Kidney (tissue), 14 donors: ENCODE measurements around the gene NR3C2. TPM values are rescaled to one million over a fixed set of nuclear protein-coding genes. Genes with fewer than 3 reads are reported as not detected.

Source experiments
- DNase-seq, 5 donors: peaks; one replicate each; pipeline ENCODE4 v3.0.0-alpha.2; 2013 to 2020
- FAIRE-seq: peaks from 2 replicates; lab custom pipeline; 2012; peaks lifted over from hg19 to GRCh38; lab: Jason Lieb, UNC
- H3K27ac ChIP-seq, 2 donors: one replicate each; pipeline ENCODE4 v1.7.0; 2013; ENCODE audit warnings: low read depth in 2 of 2, low read length in 2 of 2, inconsistent platforms in 1 of 2
- H3K27me3 ChIP-seq: one replicate; pipeline ENCODE4 v1.7.1; 2013; ENCODE audit warnings: low read length, inconsistent platforms; ENCODE audit not compliant: control insufficient read depth, insufficient read depth
- H3K36me3 ChIP-seq, 3 donors: one replicate each; pipeline versions ENCODE4 v1.7.0 to v1.7.1; 2013; ENCODE audit warnings: low read length in 3 of 3, control low read depth in 1 of 3, inconsistent platforms in 1 of 3; ENCODE audit not compliant: insufficient read depth in 3 of 3, control insufficient read depth in 2 of 3
- H3K4me1 ChIP-seq, 3 donors: one replicate each; pipeline versions ENCODE4 v1.7.0 to v1.7.1; 2013; ENCODE audit warnings: low read length in 3 of 3, inconsistent platforms in 1 of 3, low read depth in 1 of 3; ENCODE audit not compliant: control insufficient read depth in 2 of 3, insufficient read depth in 2 of 3
- H3K4me3 ChIP-seq, 3 donors: one replicate each; pipeline versions ENCODE4 v1.7.0 to v1.8.1; 2013; ENCODE audit warnings: low read length in 3 of 3, control low read depth in 1 of 3, inconsistent platforms in 1 of 3
- H3K9ac ChIP-seq, 3 donors: one replicate each; pipeline versions ENCODE4 v1.7.0 to v1.7.1; 2013; ENCODE audit warnings: low read length in 3 of 3, control low read depth in 1 of 3, inconsistent platforms in 1 of 3
- H3K9me3 ChIP-seq, 3 donors: one replicate each; pipeline versions ENCODE4 v1.7.0 to v1.7.1; 2013; ENCODE audit warnings: low read length in 3 of 3, control low read depth in 1 of 3, inconsistent platforms in 1 of 3; ENCODE audit not compliant: control insufficient read depth in 2 of 3, insufficient read depth in 1 of 3
- CTCF ChIP-seq: IDR thresholded peaks from 3 replicates; pipeline ENCODE4 v1.5.1; 2012; ENCODE audit warnings: mild to moderate bottlenecking, moderate library complexity, borderline replicate concordance; ENCODE audit not compliant: insufficient read depth; ENCODE audit errors: extremely low read depth
- intact Hi-C: fragments of 100-400 bp; cut with DNase I; formaldehyde crosslinking; loops from one replicate; pipeline ENCODE4 v1.11.1; 2022
- polyA plus RNA-seq: library from polyadenylated mRNA; stranded (reverse); fragments of 350-450 nt; fragmentation: Illumina TruSeq; extraction: RNeasy Lipid Tissue Mini Kit (QIAGEN cat#74804); gene quantifications from one replicate; pipeline ENCODE4 v1.2.3, GENCODE V29; 2014; ENCODE audit warnings: low read depth, low replicate concordance; ENCODE audit not compliant: insufficient read depth
- total RNA-seq: library from RNA; stranded (reverse); fragmentation: NEBNext Ultra II Directional; extraction: Animal tissue kit (Norgen Biotek cat#: 25700); gene quantifications from one replicate; pipeline ENCODE4 v1.2.1, GENCODE V29; 2021
- donor health status: control.
- donor health status: control.
- donor health status: control.
- donor health status: control.
- donor health status: control.
- donor health status: DM: yes; HTN: yes; CAD: no.
- donor health status: Normal renal cell carcinoma (clear cell type).

NR3C2 gene
- total and polyA plus RNA-seq, 2 donors from 2014 or later: 8.7 to 43.4 TPM

GRCh38 chr4:148390311-148390710 is 51.9 kb downstream of the NR3C2 start:
- Histone ChIP-seq H3K9me3 (no peaks in the 10 kb centered on the region), H3K27ac (no peak overlapping the region), H3K36me3 (no peaks in the 10 kb centered on the region), H3K4me1 (no peaks in the 10 kb centered on the region), H3K27me3 (no peaks in the 10 kb centered on the region), H3K4me3 (no peak overlapping the region), H3K9ac (no peak overlapping the region)
- intact Hi-C loops: no loop called here
- FAIRE-seq: no peak
- DNase-seq: no peak
- no peak for TF ChIP-seq CTCF

- H3K27me3 ChIP-seq: no peaks in the 10 kb centered on the region
- no peak overlapping the region for H3K9ac ChIP-seq
- no peak for TF ChIP-seq CTCF
- DNase-seq (no peak), FAIRE-seq (no peak)
- H3K4me3 ChIP-seq: no peak overlapping the region
- no peaks in the 10 kb centered on the region for H3K9me3 ChIP-seq
- H3K36me3 ChIP-seq: no peaks in the 10 kb centered on the region
- peaks cover 0 to 3% (median 0%) of the 10 kb centered on the region in 3 donors for H3K4me1 ChIP-seq
- H3K27ac ChIP-seq: no peak overlapping the region
- intact Hi-C loops: no loop called here
Observed at GRCh38 chr4:148380291-148380690, 61.9 kb downstream of the NR3C2 start.

GRCh38 chr4:148376151-148376550 is 66.1 kb downstream of the NR3C2 start:
- no peaks in the 10 kb centered on the region for H3K36me3 ChIP-seq
- H3K27ac ChIP-seq: peak overlapping the region; percentile 11 to 45
- DNase-seq (peak in 3 of 5 donors; percentile 16 to 69 (median 63)), FAIRE-seq (peak; percentile 25)
- peak overlapping the region in 2 of 3 donors; percentile 52 to 68 for H3K4me3 ChIP-seq
- H3K27me3 ChIP-seq: no peaks in the 10 kb centered on the region
- TF ChIP-seq CTCF: no peak
- H3K4me1 ChIP-seq: peaks cover 0 to 3% (median 0%) of the 10 kb centered on the region in 3 donors
- intact Hi-C loops: no loop called here
- H3K9me3 ChIP-seq: no peaks in the 10 kb centered on the region
- peak overlapping the region in 1 of 3 donors; percentile 21 for H3K9ac ChIP-seq

GRCh38 chr4:148375584-148375983 is 66.6 kb downstream of the NR3C2 start:
- Histone ChIP-seq H3K9ac (peak overlapping the region in 1 of 3 donors; percentile 21), H3K9me3 (no peaks in the 10 kb centered on the region), H3K36me3 (no peaks in the 10 kb centered on the region), H3K4me3 (peak overlapping the region in 2 of 3 donors; percentile 52 to 68), H3K4me1 (peaks cover 0 to 3% (median 0%) of the 10 kb centered on the region in 3 donors), H3K27ac (peak overlapping the region; percentile 11 to 45), H3K27me3 (no peaks in the 10 kb centered on the region)
- TF ChIP-seq CTCF: no peak
- DNase-seq (no peak), FAIRE-seq (peak; percentile 8)
- intact Hi-C loops: no loop called here
